ENCODE measurements around the gene MYORG.

DNA sequence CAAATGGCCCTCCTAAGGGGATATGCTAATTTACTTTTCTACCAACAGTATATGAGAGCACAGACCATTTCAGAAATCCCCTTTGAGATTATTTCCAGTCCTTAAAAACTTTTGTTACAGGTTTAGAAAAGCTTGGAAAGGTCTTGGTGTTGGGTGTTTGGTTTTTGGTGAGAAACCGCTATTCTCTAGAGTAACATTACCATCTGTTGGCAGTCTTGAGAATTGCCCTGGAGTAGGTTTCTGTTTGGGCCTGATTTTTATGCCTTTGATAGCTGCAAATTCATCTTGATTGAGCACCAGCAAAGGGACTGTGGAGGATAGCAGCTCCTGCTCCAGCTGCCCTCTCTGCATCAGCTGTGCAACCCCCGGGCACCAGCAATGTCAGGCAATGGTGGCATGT lies 39.3 kb downstream of the MYORG start:
- TF ChIP-seq POLR2A (IDR thresholded peaks at IDR 0.05), result no peak
- TF ChIP-seq, protein P1, sequence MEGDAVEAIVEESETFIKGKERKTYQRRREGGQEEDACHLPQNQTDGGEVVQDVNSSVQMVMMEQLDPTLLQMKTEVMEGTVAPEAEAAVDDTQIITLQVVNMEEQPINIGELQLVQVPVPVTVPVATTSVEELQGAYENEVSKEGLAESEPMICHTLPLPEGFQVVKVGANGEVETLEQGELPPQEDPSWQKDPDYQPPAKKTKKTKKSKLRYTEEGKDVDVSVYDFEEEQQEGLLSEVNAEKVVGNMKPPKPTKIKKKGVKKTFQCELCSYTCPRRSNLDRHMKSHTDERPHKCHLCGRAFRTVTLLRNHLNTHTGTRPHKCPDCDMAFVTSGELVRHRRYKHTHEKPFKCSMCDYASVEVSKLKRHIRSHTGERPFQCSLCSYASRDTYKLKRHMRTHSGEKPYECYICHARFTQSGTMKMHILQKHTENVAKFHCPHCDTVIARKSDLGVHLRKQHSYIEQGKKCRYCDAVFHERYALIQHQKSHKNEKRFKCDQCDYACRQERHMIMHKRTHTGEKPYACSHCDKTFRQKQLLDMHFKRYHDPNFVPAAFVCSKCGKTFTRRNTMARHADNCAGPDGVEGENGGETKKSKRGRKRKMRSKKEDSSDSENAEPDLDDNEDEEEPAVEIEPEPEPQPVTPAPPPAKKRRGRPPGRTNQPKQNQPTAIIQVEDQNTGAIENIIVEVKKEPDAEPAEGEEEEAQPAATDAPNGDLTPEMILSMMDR (IDR thresholded peaks at IDR 0.05), result no peak
